ENCODE measurements around the gene SLC7A1. TPM values are rescaled to one million over a fixed set of nuclear protein-coding genes. Genes with fewer than 3 reads are reported as not detected.

SLC7A1 gene
- total and polyA plus RNA-seq, 2 donors (not counting 3 experiments of a cell fraction or from before 2014, with no cell fraction given) = 21.0 to 79.3 TPM

DNA sequence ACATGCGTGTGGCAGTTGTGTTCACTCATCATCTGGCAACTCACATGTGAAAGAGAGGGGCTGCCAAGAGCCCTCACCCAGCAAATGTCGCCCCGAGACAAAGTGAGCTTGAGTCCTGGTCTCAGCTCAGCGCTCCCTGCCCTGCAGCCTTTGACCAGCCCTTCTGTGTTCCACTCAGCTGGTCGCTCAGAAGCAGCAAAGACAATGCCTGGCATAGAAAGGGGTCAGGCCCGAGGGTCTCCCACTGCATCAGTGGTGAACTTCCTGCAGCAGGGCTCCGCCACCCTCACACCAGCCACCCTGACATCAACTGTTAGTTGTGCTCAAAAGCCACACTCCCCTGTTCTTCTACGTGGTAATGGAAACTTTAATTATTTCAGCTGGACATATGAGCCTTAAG lies 68.0 kb downstream of the SLC7A1 start:
- Histone ChIP-seq H3K36me3 (ENCODE audit: control insufficient read depth in 2 of 2, extremely low read depth in 1 of 2, insufficient read depth in 2 of 2, low read length in 2 of 2) (peaks cover 10 to 16% of the 10 kb centered on the region in 2 experiments), H3K9me3 (replicated peaks; ENCODE audit: control insufficient read depth, insufficient read depth, low read length) (no peaks in the 10 kb centered on the region), H3K27ac (ENCODE audit: insufficient read depth, low read depth, low read length) (no peak overlapping the region), H3K4me3 (replicated peaks in 1 of 3; ENCODE audit: insufficient read depth in 1 of 3, low read depth in 1 of 3, low read length in 3 of 3) (no peak overlapping the region), H3K9me1 (replicated peaks; ENCODE audit: control insufficient read depth, extremely low read depth, insufficient read depth, low read length) (no peaks in the 10 kb centered on the region), H3K4me1 (ENCODE audit: control insufficient read depth, extremely low read depth, insufficient read depth, low read length) (peaks cover 14% of the 10 kb centered on the region), H3K9ac (replicated peaks; ENCODE audit: extremely low read depth, insufficient read depth, low read length) (no peak overlapping the region), H3K27me3 (ENCODE audit: control insufficient read depth in 2 of 2, insufficient read depth in 2 of 2, low read length in 2 of 2) (no peaks in the 10 kb centered on the region), H4K20me1 (replicated peaks; ENCODE audit: control insufficient read depth, extremely low read depth, insufficient read depth, low read length) (no peaks in the 10 kb centered on the region), H3K79me2 (ENCODE audit: control insufficient read depth, insufficient read depth, low read length) (peaks cover 9% of the 10 kb centered on the region), H3K4me2 (ENCODE audit: insufficient read depth, low read length) (no peak overlapping the region), H2AFZ (ENCODE audit: low read depth, low read length) (no peak overlapping the region)
- BruUV-seq (replicated peaks) = no TSS peak
- intact Hi-C loops (cut with micrococcal nuclease) = no loop called here
- FAIRE-seq = no peak
- ChIA-PET POLR2A (no interaction called here), CTCF (interaction anchor here (5.1 kb wide), 1 partner anchor 19 kb away, joined by 20 read pairs; no protein-coding TSS in a partner anchor)
- no peak for DNase-seq (ENCODE audit: low read depth, low spot score)
- dilution Hi-C loops (cut with MboI; ENCODE audit: extremely low pct_ligation_motif_present, low sequenced_read_pairs) = no loop called here
- TF ChIP-seq GATA2 (IDR thresholded peaks at IDR 0.05; ENCODE audit: insufficient read depth, insufficient read length, low read depth, low read length) = no peak

DNA sequence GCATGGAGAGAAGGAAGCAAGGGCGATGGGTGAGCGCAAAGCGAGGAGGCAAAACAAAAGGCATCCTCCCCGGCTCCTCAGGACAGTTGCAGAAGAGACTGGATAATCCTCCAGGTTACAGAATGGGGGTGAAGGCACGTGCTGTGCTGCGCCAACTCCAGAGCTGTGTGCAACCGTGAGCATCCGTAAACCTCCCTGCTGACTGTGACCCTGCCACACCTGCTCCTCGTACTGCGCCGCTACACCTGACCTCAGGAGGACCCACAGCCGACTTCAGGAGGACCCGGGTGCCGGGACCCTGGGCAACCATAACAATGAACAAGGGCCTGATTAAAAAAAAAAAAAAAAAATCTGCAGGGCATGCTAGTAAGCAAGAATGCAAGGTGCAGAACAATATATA lies 68.7 kb downstream of the SLC7A1 start:
- Histone ChIP-seq H2AFZ (ENCODE audit: low read depth, low read length) (no peak overlapping the region), H3K4me1 (ENCODE audit: control insufficient read depth, extremely low read depth, insufficient read depth, low read length) (peaks cover 18% of the 10 kb centered on the region), H3K27me3 (ENCODE audit: control insufficient read depth in 2 of 2, insufficient read depth in 2 of 2, low read length in 2 of 2) (no peaks in the 10 kb centered on the region), H3K9ac (replicated peaks; ENCODE audit: extremely low read depth, insufficient read depth, low read length) (no peak overlapping the region), H3K4me3 (replicated peaks in 1 of 3; ENCODE audit: insufficient read depth in 1 of 3, low read depth in 1 of 3, low read length in 3 of 3) (no peak overlapping the region), H3K36me3 (ENCODE audit: control insufficient read depth in 2 of 2, extremely low read depth in 1 of 2, insufficient read depth in 2 of 2, low read length in 2 of 2) (peaks cover 13 to 19% of the 10 kb centered on the region in 2 experiments), H3K9me1 (replicated peaks; ENCODE audit: control insufficient read depth, extremely low read depth, insufficient read depth, low read length) (no peaks in the 10 kb centered on the region), H3K79me2 (ENCODE audit: control insufficient read depth, insufficient read depth, low read length) (peaks cover 9% of the 10 kb centered on the region), H3K27ac (ENCODE audit: insufficient read depth, low read depth, low read length) (no peak overlapping the region), H4K20me1 (replicated peaks; ENCODE audit: control insufficient read depth, extremely low read depth, insufficient read depth, low read length) (no peaks in the 10 kb centered on the region), H3K4me2 (ENCODE audit: insufficient read depth, low read length) (no peak overlapping the region), H3K9me3 (replicated peaks; ENCODE audit: control insufficient read depth, insufficient read depth, low read length) (no peaks in the 10 kb centered on the region)
- DNase-seq (ENCODE audit: low read depth, low spot score) (no peak), FAIRE-seq (no peak)
- TF ChIP-seq FOS (IDR thresholded peaks at IDR 0.05; ENCODE audit: borderline replicate concordance, insufficient read depth, low read length) (no peak), GATA2 (IDR thresholded peaks at IDR 0.05; ENCODE audit: insufficient read depth, insufficient read length, low read depth, low read length) (no peak), POLR2A (IDR thresholded peaks at IDR 0.05; ENCODE audit: low read depth, low read length) (no peak), EZH2 (IDR thresholded peaks at IDR 0.05; ENCODE audit: borderline replicate concordance, low read depth, low read length, severe bottlenecking) (no peak), POLR2AphosphoS5 (IDR thresholded peaks at IDR 0.05; ENCODE audit: insufficient read depth, low read depth, low read length) (no peak), JUN (IDR thresholded peaks at IDR 0.05; ENCODE audit: borderline replicate concordance, insufficient read depth, insufficient read length, low read depth) (no peak), MYC (IDR thresholded peaks at IDR 0.05; ENCODE audit: low read depth, low read length) (no peak)
- TF ChIP-seq, protein P1, sequence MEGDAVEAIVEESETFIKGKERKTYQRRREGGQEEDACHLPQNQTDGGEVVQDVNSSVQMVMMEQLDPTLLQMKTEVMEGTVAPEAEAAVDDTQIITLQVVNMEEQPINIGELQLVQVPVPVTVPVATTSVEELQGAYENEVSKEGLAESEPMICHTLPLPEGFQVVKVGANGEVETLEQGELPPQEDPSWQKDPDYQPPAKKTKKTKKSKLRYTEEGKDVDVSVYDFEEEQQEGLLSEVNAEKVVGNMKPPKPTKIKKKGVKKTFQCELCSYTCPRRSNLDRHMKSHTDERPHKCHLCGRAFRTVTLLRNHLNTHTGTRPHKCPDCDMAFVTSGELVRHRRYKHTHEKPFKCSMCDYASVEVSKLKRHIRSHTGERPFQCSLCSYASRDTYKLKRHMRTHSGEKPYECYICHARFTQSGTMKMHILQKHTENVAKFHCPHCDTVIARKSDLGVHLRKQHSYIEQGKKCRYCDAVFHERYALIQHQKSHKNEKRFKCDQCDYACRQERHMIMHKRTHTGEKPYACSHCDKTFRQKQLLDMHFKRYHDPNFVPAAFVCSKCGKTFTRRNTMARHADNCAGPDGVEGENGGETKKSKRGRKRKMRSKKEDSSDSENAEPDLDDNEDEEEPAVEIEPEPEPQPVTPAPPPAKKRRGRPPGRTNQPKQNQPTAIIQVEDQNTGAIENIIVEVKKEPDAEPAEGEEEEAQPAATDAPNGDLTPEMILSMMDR (IDR thresholded peaks at IDR 0.05; ENCODE audit: extremely low read depth in 1 of 2, insufficient read depth in 1 of 2, low read depth in 1 of 2, low read length in 2 of 2) = no peak
- TF ChIP-seq, protein P2, sequence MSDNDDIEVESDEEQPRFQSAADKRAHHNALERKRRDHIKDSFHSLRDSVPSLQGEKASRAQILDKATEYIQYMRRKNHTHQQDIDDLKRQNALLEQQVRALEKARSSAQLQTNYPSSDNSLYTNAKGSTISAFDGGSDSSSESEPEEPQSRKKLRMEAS (IDR thresholded peaks at IDR 0.05; ENCODE audit: insufficient read depth, insufficient read length) = no peak
- dilution Hi-C loops (cut with MboI; ENCODE audit: extremely low pct_ligation_motif_present, low sequenced_read_pairs) = no loop called here
- no TSS peak for BruUV-seq (replicated peaks)
- intact Hi-C loops (cut with micrococcal nuclease) = no loop called here
- ChIA-PET POLR2A (no interaction called here), CTCF (interaction anchor here (0.7 to 5.1 kb wide), 2 partner anchors 19 to 1131 kb away, joined by 3 to 20 read pairs; no protein-coding TSS in a partner anchor)

Data from endothelial cell of umbilical vein (primary cell).